Peyer's patch (tissue), 4 donors: ENCODE measurements around the gene CNGA1. TPM values are rescaled to one million over a fixed set of nuclear protein-coding genes. Genes with fewer than 3 reads are reported as not detected.

ENCODE experiments used
- DNase-seq, 3 donors: peaks; one replicate each; pipeline ENCODE4 v3.0.0-alpha.2; 2017 to 2019
- H3K27ac ChIP-seq, 4 donors: fragments of 200-600 bp; sonication (generic); one replicate each; pipeline ENCODE4 v1.5.1; 2016 to 2019
- H3K27me3 ChIP-seq, 2 donors: fragments of 200-600 bp; sonication (generic); one replicate each; pipeline ENCODE4 v1.5.1; 2019
- H3K36me3 ChIP-seq, 3 donors: fragments of 200-600 bp; sonication (generic); one replicate each; pipeline ENCODE4 v1.5.1; 2016 to 2019
- H3K4me1 ChIP-seq, 4 donors: fragments of 200-600 bp; sonication (generic); one replicate each; pipeline ENCODE4 v1.5.1; 2016 to 2019
- H3K4me3 ChIP-seq, 4 donors: fragments of 200-600 bp; sonication (generic); 1 replicate in 3 of 4; 2 replicates in 1 of 4; pipeline ENCODE4 v1.5.1; 2016 to 2019; ENCODE audit warnings: mild to moderate bottlenecking in 1 of 4
- H3K9me3 ChIP-seq, 4 donors: fragments of 200-600 bp; sonication (generic); one replicate each; pipeline ENCODE4 v1.5.1; 2016 to 2019; ENCODE audit warnings: mild to moderate bottlenecking in 1 of 4
- CTCF ChIP-seq, 6 experiments: fragments of 450-650 bp in 4 of 6; fragments of 200-600 bp in 2 of 6; sonication (generic) in 1 of 6; IDR thresholded peaks; one replicate each; pipeline ENCODE4 v1.5.1; 2017 to 2019; ENCODE audit warnings: antibody characterized with exemption in 6 of 6, mild to moderate bottlenecking in 3 of 6, moderate library complexity in 1 of 6
- POLR2A ChIP-seq, 2 donors: fragments of 450-650 bp; IDR thresholded peaks; one replicate each; pipeline ENCODE4 v1.5.1; 2017; ENCODE audit warnings: antibody characterized with exemption in 2 of 2, mild to moderate bottlenecking in 2 of 2, moderate library complexity in 2 of 2
- total RNA-seq, 4 donors: library from RNA; depleted of rRNA; stranded (reverse); fragments of >200 nt; gene quantifications; one replicate each; pipeline ENCODE4 v1.1.0, GENCODE V29; 2016

The CNGA1 gene
- total RNA-seq, 4 donors from 2014 or later, result 9.8 to 22.2 (median 11.7) TPM; not detected in 1

GRCh38 chr4:48022192-48022799, 5.8 kb upstream of the CNGA1 start:
- Histone ChIP-seq H3K4me3 (no peak overlapping the region), H3K4me1 (peaks cover 0 to 14% (median 0%) of the 10 kb centered on the region in 4 donors), H3K36me3 (no peaks in the 10 kb centered on the region), H3K27ac (peak overlapping the region in 2 of 4 donors; percentile 3 to 55), H3K9me3 (no peaks in the 10 kb centered on the region), H3K27me3 (no peaks in the 10 kb centered on the region)
- no peak for TF ChIP-seq POLR2A (IDR thresholded peaks at IDR 0.05)
- TF ChIP-seq CTCF (IDR thresholded peaks at IDR 0.05), result no peak
- no peak for DNase-seq

GRCh38 chr4:48021100-48021499, 4.6 kb upstream of the CNGA1 start:
- DNase-seq, result no peak
- Histone ChIP-seq H3K4me1 (peaks cover 0 to 16% (median 0%) of the 10 kb centered on the region in 4 donors), H3K36me3 (no peaks in the 10 kb centered on the region), H3K9me3 (no peaks in the 10 kb centered on the region), H3K4me3 (no peak overlapping the region), H3K27ac (peak overlapping the region in 1 of 4 donors; percentile 55), H3K27me3 (no peaks in the 10 kb centered on the region)
- no peak for TF ChIP-seq CTCF (IDR thresholded peaks at IDR 0.05)
- TF ChIP-seq POLR2A (IDR thresholded peaks at IDR 0.05), result no peak

GRCh38 chr4:48018112-48018511, 1.6 kb upstream of the CNGA1 start:
- no peaks in the 10 kb centered on the region for H3K27me3 ChIP-seq
- no peak overlapping the region for H3K27ac ChIP-seq
- peak overlapping the region in 1 of 4 donors; percentile 70 for H3K4me3 ChIP-seq
- TF ChIP-seq POLR2A (IDR thresholded peaks at IDR 0.05) (no peak), CTCF (IDR thresholded peaks at IDR 0.05) (no peak)
- no peaks in the 10 kb centered on the region for H3K9me3 ChIP-seq
- H3K4me1 ChIP-seq, result peaks cover 0 to 16% (median 2%) of the 10 kb centered on the region in 4 donors
- no peaks in the 10 kb centered on the region for H3K36me3 ChIP-seq
- no peak for DNase-seq

GRCh38 chr4:48017108-48017571, 659 bp upstream of the CNGA1 start:
- H3K9me3 ChIP-seq, result no peaks in the 10 kb centered on the region
- TF ChIP-seq CTCF (IDR thresholded peaks at IDR 0.05) (no peak), POLR2A (IDR thresholded peaks at IDR 0.05) (no peak)
- DNase-seq, result peak in 2 of 3 donors; percentile 78 to 81
- H3K27me3 ChIP-seq, result no peaks in the 10 kb centered on the region
- peak overlapping the region in 3 of 4 donors; percentile 69 to 96 (median 86) for H3K27ac ChIP-seq
- peak overlapping the region; percentile 46 to 81 (median 70) for H3K4me3 ChIP-seq
- peaks cover 0 to 11% (median 2%) of the 10 kb centered on the region in 4 donors for H3K4me1 ChIP-seq
- no peaks in the 10 kb centered on the region for H3K36me3 ChIP-seq

GRCh38 chr4:48015678-48016077, 803 bp downstream of the CNGA1 start:
- no peak for TF ChIP-seq POLR2A (IDR thresholded peaks at IDR 0.05)
- no peak for TF ChIP-seq CTCF (IDR thresholded peaks at IDR 0.05)
- Histone ChIP-seq H3K36me3 (no peaks in the 10 kb centered on the region), H3K27me3 (no peaks in the 10 kb centered on the region), H3K9me3 (no peaks in the 10 kb centered on the region), H3K27ac (peak overlapping the region in 3 of 4 donors; percentile 69 to 96 (median 86)), H3K4me3 (peak overlapping the region in 3 of 4 donors; percentile 46 to 81 (median 70)), H3K4me1 (peaks cover 0 to 5% (median 2%) of the 10 kb centered on the region in 4 donors)
- peak in 1 of 3 donors; percentile 51 for DNase-seq
